Ovary (tissue), 9 donors: ENCODE data around the gene PDK3. TPM values are rescaled to one million over a fixed set of nuclear protein-coding genes. Genes with fewer than 3 reads are reported as not detected.

ENCODE experiments used
- DNase-seq, 5 donors: peaks; one replicate each; pipeline ENCODE4 v3.0.0-alpha.2; 2019 to 2020
- H3K27ac ChIP-seq, 2 donors: fragments of 200-600 bp; one replicate each; pipeline versions ENCODE4 v1.5.1 to v1.8.0; 2019 to 2022
- H3K27me3 ChIP-seq: fragments of 200-600 bp; one replicate; pipeline ENCODE4 v1.8.0; 2022
- H3K36me3 ChIP-seq: fragments of 200-600 bp; sonication (generic); one replicate; pipeline ENCODE4 v1.5.1; 2019
- H3K4me1 ChIP-seq: one replicate; pipeline ENCODE4 v1.8.1; 2013; ENCODE audit warnings: mild to moderate bottlenecking, moderate library complexity; ENCODE audit not compliant: insufficient read depth
- H3K4me3 ChIP-seq: fragments of 200-600 bp; sonication (generic); one replicate; pipeline ENCODE4 v1.5.1; 2017
- H3K9me3 ChIP-seq, 2 donors: fragments of 200-600 bp in 1 of 2; sonication (generic) in 1 of 2; one replicate each; pipeline versions ENCODE4 v1.5.1 to v1.8.1; 2013 to 2019; ENCODE audit warnings: mild to moderate bottlenecking in 1 of 2, moderate library complexity in 1 of 2
- CTCF ChIP-seq, 3 donors: fragments of 450-650 bp in 2 of 3; fragments of 200-600 bp in 1 of 3; IDR thresholded peaks; one replicate each; pipeline versions ENCODE4 v1.5.1 to v1.8.0; 2016 to 2022; ENCODE audit warnings: antibody characterized with exemption in 3 of 3, mild to moderate bottlenecking in 1 of 3
- EP300 ChIP-seq: sonication (generic); formaldehyde crosslinking; IDR thresholded peaks from one replicate; pipeline ENCODE4 v1.6.1; 2017; ENCODE audit warnings: antibody characterized with exemption
- POLR2A ChIP-seq: fragments of 450-650 bp; IDR thresholded peaks from one replicate; pipeline ENCODE4 v1.6.1; 2017; ENCODE audit warnings: antibody characterized with exemption, mild to moderate bottlenecking, moderate library complexity
- WGBS, 3 donors: extraction: QIAGEN DNeasy Blood & Tissue Kit in 1 of 3; methylation state at CpG; one replicate each; pipeline versions ENCODE4 v1.1.5 to v1.1.7; 2013 to 2017; 5-methylcytosine and 5-hydroxymethylcytosine counted together
- intact Hi-C, 4 donors: fragments of 100-400 bp; cut with DNase I; formaldehyde crosslinking; loops; one replicate each; pipeline versions ENCODE4 v1.11.0 to v1.15.1; 2022 to 2023
- polyA plus RNA-seq, 2 donors: library from polyadenylated mRNA; stranded (reverse); fragments of 200-250 nt in 1 of 2; fragments of 350-450 nt in 1 of 2; fragmentation: Illumina TruSeq in 1 of 2; extraction: RNeasy Lipid Tissue Mini Kit (QIAGEN cat#74804) in 1 of 2; gene quantifications; one replicate each; pipeline ENCODE4 v1.2.3, GENCODE V29; 2013 to 2014
- total RNA-seq, 7 donors: library from RNA; depleted of rRNA in 2 of 7; stranded (reverse); fragments of >200 nt in 2 of 7; fragmentation: NEBNext Ultra II Directional in 3 of 7; extraction: Animal tissue kit (Norgen Biotek cat#: 25700) in 3 of 7; gene quantifications; one replicate each; pipeline versions ENCODE4 v1.1.0 to v1.2.4, GENCODE V29; 2016 to 2023
- donor health status: DM: no; HTN: no; CAD: no; lungs with moderate emphysema.
- donor health status: DM: no; HTN: no; CAD: no.
- donor health status: Bipolar disorder and iron deficiency.
- donor health status: DM: yes; HTN: yes; CAD: no.
- donor health status: DM: no; HTN: no; CAD: no.
- donor health status: DM: yes; HTN: yes; CAD: no.

Gene PDK3
- total and polyA plus RNA-seq, 9 donors = 3.1 to 30.9 (median 20.2) TPM

DNA sequence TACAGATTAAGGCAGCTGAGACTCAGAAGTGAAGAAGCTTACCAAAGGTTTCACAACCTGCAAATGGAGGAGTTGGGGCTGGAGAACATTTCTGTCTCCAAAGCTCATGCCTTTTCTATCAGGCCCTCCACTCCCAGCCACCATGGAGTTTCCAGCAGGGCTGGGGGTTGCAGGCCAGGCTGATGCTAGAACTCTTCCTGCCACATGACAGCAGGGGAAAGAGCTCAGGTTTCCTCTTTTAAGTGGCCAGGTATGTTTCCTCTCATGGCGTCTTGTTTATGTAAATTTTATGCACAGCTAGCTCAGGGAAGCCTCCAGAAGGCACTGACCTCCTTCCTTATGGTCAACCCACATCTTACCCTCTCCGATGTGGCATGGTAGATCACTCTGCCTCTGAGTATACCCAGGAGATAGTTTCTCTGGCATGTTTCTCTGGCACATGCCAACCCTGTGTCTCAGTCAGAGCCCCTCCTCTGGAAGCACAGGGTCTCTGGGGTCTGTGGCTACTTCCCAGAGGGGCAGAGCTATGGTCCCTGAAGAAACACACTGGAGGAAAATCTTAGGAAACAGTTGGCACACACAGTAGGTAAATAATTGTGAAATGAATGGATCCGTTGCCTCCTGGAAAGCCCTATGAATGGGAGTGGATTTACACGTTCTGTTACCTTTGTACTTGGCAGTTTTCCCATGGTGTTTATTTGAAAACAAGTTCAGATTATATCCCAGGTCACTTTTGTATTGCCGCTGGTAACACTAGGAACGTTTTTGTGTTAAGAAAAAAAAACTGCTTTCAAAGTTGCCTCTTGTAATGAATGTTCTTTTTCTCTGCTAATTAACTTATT is 28.9 kb downstream of the PDK3 start:
- no peak for DNase-seq
- WGBS, 3 donors = 37 to 44% (median 38%) methylated on average over 6 of the region's 6 CpGs
- Histone ChIP-seq H3K36me3 (no peaks in the 10 kb centered on the region), H3K4me3 (no peak overlapping the region), H3K9me3 (no peaks in the 10 kb centered on the region), H3K4me1 (no peaks in the 10 kb centered on the region), H3K27ac (no peak overlapping the region), H3K27me3 (no peaks in the 10 kb centered on the region)
- intact Hi-C loops = loop anchor here in 1 of 4 donors (10.0 kb wide), 1 partner anchor 99 kb away; no protein-coding TSS in a partner anchor
- TF ChIP-seq EP300 (no peak), POLR2A (no peak), CTCF (IDR thresholded peaks at IDR 0.05) (no peak)

- Histone ChIP-seq H3K4me3 (no peak overlapping the region), H3K9me3 (no peaks in the 10 kb centered on the region), H3K27ac (no peak overlapping the region), H3K36me3 (no peaks in the 10 kb centered on the region), H3K4me1 (no peaks in the 10 kb centered on the region), H3K27me3 (no peaks in the 10 kb centered on the region)
- DNase-seq = peak in 2 of 5 donors; percentile 19 to 47
- TF ChIP-seq POLR2A (no peak), EP300 (no peak), CTCF (IDR thresholded peaks at IDR 0.05) (no peak)
- intact Hi-C loops = loop anchor here in 1 of 4 donors (10.0 kb wide), 1 partner anchor 100 kb away; no protein-coding TSS in a partner anchor
- WGBS, 3 donors = 36 to 39% (median 36%) methylated on average over 8 of the region's 8 CpGs
Measured at GRCh38 chrX:24494647-24495075, 29.6 kb downstream of the PDK3 start.

- Histone ChIP-seq H3K27ac (peak overlapping the region in 1 of 2 donors; percentile 47), H3K36me3 (no peaks in the 10 kb centered on the region), H3K4me3 (no peak overlapping the region), H3K27me3 (no peaks in the 10 kb centered on the region), H3K4me1 (no peaks in the 10 kb centered on the region), H3K9me3 (no peaks in the 10 kb centered on the region)
- intact Hi-C loops = loop anchor here in 1 of 4 donors (10.0 kb wide), 1 partner anchor 101 kb away; no protein-coding TSS in a partner anchor
- 69 to 82% (median 76%) methylated on average over 6 of the region's 6 CpGs for WGBS, 3 donors
- no peak for TF ChIP-seq POLR2A
- DNase-seq = no peak
Measured at GRCh38 chrX:24495700-24496099, 30.6 kb downstream of the PDK3 start.

GRCh38 chrX:24498181-24498580 is 33.1 kb downstream of the PDK3 start:
- H3K27me3 ChIP-seq = no peaks in the 10 kb centered on the region
- 63 to 71% (median 66%) methylated on average over 5 of the region's 5 CpGs for WGBS, 3 donors
- DNase-seq = no peak
- no peaks in the 10 kb centered on the region for H3K36me3 ChIP-seq
- no peaks in the 10 kb centered on the region for H3K4me1 ChIP-seq
- intact Hi-C loops = loop anchor here in 1 of 4 donors (10.0 kb wide), 1 partner anchor 103 kb away; no protein-coding TSS in a partner anchor
- TF ChIP-seq POLR2A (no peak), EP300 (no peak), CTCF (IDR thresholded peaks at IDR 0.05) (peak in 1 of 3 donors; percentile 16)
- no peak overlapping the region for H3K4me3 ChIP-seq
- H3K9me3 ChIP-seq = no peaks in the 10 kb centered on the region
- H3K27ac ChIP-seq = no peak overlapping the region

DNA sequence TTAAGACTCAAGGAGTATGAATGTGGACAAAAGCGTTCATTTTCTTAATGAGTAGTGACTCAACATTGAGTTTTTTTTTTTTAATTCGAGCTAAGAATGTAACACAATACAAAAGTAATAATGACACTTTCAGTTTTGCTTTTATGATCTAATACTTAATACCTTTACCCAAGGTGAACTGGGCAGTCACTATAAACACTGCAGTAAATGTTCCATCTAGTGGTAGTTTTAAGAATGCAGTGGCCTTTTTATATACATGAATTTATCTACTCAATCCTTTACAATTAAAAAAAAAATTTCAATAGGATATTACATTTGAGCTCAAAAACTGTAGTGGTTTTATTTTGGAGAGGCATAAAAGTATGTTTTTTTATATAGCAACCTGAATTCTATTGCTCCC is 33.9 kb downstream of the PDK3 start:
- no peaks in the 10 kb centered on the region for H3K27me3 ChIP-seq
- WGBS, 3 donors = 49 to 53% (median 51%) methylated on average over 2 of the region's 2 CpGs
- H3K9me3 ChIP-seq = no peaks in the 10 kb centered on the region
- no peaks in the 10 kb centered on the region for H3K4me1 ChIP-seq
- no peak for DNase-seq
- H3K36me3 ChIP-seq = no peaks in the 10 kb centered on the region
- H3K27ac ChIP-seq = no peak overlapping the region
- intact Hi-C loops = loop anchor here in 1 of 4 donors (10.0 kb wide), 1 partner anchor 104 kb away; no protein-coding TSS in a partner anchor
- TF ChIP-seq CTCF (IDR thresholded peaks at IDR 0.05) (peak in 1 of 3 donors; percentile 42), POLR2A (no peak), EP300 (no peak)
- H3K4me3 ChIP-seq = no peak overlapping the region
